Choroid plexus epithelial cell (primary cell): Measurements from ENCODE around the gene EEPD1.

Experiments
- DNase-seq: peaks from one replicate; pipeline ENCODE4 v3.0.0-alpha.2; 2010; ENCODE audit warnings: low read depth
- H3K4me3 ChIP-seq: 2 replicates; pipeline ENCODE4 v1.5.1; 2011; ENCODE audit warnings: low read depth, mild to moderate bottlenecking, control low read depth, low read length, moderate library complexity
- TF ChIP-seq, protein P1 (sequence below): conservative IDR thresholded peaks from 2 replicates; pipeline ENCODE4 v1.5.1; 2011; ENCODE audit warnings: low read depth, mild to moderate bottlenecking, control low read depth, inconsistent platforms, low read length, moderate library complexity

The EEPD1 gene

DNA sequence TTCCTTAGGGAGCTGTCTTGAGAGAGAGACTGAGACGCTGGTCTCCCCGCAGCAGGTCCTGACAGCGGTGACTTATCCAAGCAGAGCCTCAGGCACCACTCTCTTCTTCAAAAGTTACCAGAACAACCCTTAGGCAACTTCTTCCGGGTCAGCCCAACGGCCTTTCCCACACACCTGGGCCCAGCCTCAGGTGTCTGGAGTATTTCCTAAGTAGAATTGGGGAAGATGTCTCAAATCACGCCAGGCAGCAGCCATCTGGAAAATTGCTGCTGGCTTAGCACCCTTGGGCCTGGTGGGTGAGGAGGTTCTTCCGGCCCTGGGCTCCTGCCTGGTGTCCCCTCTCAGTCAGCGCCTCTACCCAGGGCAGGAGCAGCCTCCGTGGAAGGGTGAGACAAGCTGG, 156.2 kb downstream of the EEPD1 start:
- H3K4me3 ChIP-seq: no peak overlapping the region
- TF ChIP-seq, protein P1, sequence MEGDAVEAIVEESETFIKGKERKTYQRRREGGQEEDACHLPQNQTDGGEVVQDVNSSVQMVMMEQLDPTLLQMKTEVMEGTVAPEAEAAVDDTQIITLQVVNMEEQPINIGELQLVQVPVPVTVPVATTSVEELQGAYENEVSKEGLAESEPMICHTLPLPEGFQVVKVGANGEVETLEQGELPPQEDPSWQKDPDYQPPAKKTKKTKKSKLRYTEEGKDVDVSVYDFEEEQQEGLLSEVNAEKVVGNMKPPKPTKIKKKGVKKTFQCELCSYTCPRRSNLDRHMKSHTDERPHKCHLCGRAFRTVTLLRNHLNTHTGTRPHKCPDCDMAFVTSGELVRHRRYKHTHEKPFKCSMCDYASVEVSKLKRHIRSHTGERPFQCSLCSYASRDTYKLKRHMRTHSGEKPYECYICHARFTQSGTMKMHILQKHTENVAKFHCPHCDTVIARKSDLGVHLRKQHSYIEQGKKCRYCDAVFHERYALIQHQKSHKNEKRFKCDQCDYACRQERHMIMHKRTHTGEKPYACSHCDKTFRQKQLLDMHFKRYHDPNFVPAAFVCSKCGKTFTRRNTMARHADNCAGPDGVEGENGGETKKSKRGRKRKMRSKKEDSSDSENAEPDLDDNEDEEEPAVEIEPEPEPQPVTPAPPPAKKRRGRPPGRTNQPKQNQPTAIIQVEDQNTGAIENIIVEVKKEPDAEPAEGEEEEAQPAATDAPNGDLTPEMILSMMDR: no peak
- no peak for DNase-seq

DNA sequence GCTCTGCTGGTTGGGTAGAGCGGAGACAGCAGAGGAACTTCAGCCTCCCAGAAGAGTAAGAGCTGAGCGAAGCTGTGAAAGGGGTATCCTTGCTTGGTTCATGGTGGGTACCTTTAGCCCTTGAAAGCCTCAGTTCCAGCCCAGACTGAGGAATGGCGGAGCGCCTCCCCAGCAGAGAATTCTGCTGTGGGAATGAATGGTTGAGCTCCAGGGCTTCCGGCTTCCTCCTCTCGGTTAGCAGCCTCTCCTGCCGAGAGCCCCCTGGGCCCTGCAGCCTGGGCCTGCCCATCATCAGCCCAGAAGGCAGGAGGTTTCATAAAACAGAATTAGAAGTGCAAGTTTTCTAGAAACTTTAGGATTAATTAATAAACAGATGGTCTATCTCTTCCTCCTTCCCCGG, 156.7 kb downstream of the EEPD1 start:
- DNase-seq: no peak
- TF ChIP-seq, protein P1: no peak
- no peak overlapping the region for H3K4me3 ChIP-seq

DNA sequence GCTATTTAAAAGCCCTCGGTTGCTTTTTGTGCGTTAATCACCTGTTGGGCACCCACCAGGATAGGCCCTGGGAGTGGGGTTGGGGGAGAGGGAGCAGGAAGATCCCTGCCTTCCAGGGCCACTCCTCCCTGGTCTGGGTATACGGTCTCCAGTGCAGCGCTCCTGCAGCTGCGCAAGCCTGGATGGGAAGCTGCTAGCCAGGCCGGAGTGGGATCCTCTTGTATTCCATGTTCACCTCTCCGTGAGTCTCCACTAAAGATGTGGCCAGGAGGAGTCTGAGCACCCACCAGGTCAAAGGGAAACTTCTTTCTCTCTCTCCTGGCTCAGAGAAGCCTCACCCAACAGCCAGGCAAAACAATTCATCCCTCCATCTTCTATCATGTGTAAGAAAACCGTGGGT, 157.8 kb downstream of the EEPD1 start:
- H3K4me3 ChIP-seq: no peak overlapping the region
- no peak for DNase-seq
- TF ChIP-seq, protein P1: no peak

DNA sequence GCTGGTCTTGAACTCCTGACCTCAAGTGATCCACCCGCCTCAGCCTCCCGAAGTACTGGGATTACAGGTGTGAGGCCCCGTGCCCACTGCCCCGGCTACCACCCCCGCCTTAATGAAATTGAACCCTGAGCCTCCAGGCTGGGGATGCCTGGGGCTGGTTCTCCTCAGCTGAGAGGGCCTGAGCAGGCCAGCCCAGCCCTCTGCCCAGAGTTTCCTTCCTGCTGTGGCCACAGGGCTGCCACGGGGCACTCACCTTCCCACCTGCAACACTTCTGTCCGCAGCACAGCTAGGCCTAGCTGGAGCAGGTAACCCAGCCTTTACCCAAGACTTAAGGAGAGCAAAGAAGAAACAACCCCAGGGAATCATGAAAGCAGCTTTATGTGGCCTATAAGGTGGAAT, 158.5 kb downstream of the EEPD1 start:
- no peak for DNase-seq
- TF ChIP-seq, protein P1: no peak
- H3K4me3 ChIP-seq: no peak overlapping the region

DNA sequence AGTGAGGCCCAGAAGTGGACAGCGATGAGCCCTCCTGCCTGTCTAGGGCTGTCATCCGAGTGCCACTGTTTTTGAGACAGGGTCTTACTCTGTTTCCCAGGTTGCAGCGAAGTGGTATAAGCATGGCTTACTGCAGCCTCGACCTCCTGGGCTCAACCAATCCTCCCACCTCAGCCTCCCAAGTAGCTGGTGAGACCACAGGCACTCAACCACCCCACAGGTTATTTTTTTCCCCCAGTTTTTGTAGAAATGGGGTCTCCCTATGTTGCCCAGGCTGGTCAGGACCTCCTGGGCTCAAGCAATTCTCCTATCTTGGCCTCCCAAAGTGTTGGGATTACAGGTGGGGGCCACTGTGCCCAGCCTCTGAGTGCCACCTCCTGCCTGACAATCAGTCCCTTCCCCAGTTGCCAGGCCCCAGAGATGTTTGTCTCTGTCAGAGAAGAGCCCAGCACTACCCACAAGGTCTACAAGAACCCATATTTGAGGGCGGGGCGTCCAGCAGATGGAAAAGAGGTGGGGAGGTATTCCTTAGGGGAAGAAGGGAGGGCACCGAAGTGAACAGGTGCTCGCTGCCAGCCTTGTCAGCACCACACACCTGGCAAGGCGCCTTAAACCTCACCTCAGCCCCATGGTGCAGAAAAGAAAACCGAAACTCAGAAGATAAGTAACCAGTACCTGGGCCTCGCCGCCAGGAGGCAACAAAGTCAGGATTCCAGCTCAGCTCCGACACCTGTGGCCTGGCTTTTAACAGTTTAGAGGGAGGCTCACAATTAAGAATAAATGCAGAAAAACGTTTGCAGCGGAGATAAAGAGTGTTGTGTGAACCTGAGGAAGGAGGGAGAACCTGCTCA, 159.2 kb downstream of the EEPD1 start:
- TF ChIP-seq, protein P1: peak; percentile 32
- H3K4me3 ChIP-seq: no peak overlapping the region
- peak; percentile 15 for DNase-seq

DNA sequence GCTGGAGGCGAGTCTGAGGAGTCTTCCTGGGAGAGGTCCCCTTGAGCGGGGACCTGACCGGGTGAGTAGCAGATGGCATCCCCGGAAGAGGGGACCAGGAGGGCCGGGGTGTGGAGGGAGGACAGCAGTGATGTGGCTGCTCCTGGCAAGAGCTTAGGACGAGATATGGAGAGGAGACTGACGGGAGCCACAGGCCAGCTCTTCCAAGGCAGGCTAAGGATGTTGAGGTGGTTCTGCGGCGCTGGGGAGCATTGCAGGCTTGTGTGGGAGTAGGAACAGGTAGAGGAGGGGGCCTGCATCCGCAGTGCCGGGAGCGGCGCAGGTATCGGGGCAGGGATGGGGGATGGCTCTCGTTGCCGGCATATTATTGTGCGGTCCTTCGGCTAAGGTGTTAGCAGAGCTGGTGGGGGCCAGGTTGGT, 159.9 kb downstream of the EEPD1 start:
- TF ChIP-seq, protein P1: no peak
- DNase-seq: no peak
- H3K4me3 ChIP-seq: no peak overlapping the region

DNA sequence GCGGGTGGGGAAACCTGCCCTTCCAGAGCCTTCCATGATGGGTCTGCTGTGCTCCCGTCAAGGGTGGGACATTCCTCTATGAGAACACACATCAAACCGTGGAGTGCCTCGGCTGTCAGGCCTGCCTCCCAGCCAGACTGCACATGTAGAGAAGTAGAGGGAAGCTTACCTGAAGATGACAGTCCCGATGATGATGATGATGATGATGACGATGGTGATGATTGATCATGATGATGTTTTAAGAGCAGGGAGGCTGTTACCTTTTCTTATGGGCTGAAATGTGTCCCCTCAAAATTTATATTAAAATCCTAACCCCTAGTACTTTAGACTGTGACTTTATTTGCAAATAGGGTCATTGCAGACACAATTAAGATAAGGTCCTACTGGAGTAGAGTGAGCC, 160.6 kb downstream of the EEPD1 start:
- H3K4me3 ChIP-seq: no peak overlapping the region
- DNase-seq: no peak
- TF ChIP-seq, protein P1: no peak
